HG03469 (cell line): Measurements from ENCODE around the gene LSAMP.

Source experiments
- ATAC-seq: cut with Tn5 transposase; IDR thresholded peaks from one replicate; pipeline ENCODE4 v1.9.1; 2021; ENCODE audit warnings: mild to moderate bottlenecking, moderate library complexity, moderate number of reproducible peaks; ENCODE audit not compliant: unreplicated experiment

Gene LSAMP

DNA sequence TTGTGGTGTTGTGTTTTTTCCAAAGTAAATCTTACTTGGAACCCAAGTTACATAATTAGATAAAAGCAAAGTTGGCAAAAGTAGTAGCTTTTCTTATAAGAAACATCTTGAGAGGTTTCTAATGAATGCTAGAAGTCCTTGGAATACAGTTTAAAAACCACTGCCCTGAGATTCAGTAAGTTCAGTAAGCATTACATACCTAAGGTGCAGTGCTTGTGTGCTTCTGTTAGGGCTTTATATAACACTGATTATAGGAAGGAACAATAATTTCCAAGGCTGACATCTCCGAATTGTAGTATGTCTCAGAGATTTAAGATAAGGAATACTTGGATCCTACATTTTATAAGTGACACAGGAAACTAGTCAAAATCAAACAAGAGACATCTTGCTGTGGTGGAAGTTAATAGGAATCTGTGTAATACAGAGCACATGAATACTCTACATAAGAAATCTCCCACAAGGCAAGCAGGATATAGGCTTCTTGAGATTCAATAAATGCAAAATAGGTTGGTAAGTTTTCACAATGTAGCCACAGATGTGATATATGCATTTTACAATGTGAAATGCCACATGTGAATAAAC, 268.2 kb downstream of the LSAMP start:
- no peak for ATAC-seq

GRCh38 chr3:116166121-116166520, 279.2 kb downstream of the LSAMP start:
- no peak for ATAC-seq

- ATAC-seq: no peak
Measured at GRCh38 chr3:116165641-116166040, 279.6 kb downstream of the LSAMP start.

DNA sequence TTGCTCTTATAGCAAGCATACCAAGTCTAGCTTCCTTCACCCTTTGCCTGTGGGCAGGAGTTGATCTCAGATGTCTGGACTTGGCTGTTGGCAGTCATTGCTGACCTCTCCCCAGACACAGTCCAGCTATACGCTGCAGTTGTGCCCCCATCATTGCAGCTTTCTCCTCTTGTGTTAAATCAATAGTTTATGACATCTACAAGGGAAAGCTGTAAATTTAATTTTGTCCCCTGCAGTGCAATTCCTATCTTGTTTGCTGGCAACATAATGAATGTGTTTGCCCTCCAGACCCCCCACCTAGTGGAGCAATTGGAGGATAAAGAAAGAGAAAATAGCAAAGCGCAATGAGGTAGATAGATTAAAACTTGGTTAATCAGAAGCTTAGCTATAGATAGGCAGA, 280.2 kb downstream of the LSAMP start:
- ATAC-seq: no peak

- ATAC-seq: no peak
Measured at GRCh38 chr3:116164039-116164438, 281.2 kb downstream of the LSAMP start.

GRCh38 chr3:116161575-116162525, 283.4 kb downstream of the LSAMP start:
- no peak for ATAC-seq

DNA sequence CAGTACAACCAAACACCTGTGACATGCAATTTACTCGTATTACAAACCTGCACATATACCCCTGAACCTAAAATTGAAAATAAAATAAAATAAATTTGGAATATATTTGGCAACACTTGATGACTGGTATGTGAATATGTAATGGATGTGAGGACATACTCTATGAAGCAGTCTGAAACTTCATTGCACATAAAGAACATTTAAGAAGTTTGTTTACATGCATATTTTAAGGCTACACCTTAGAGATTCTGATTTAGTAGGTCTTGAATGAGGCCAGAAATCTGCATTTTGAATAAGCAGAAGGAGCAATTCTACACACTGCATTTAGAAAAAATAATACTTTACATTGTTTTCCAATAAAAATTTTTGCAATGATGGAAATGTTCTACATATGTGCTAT, 284.7 kb downstream of the LSAMP start:
- no peak for ATAC-seq

DNA sequence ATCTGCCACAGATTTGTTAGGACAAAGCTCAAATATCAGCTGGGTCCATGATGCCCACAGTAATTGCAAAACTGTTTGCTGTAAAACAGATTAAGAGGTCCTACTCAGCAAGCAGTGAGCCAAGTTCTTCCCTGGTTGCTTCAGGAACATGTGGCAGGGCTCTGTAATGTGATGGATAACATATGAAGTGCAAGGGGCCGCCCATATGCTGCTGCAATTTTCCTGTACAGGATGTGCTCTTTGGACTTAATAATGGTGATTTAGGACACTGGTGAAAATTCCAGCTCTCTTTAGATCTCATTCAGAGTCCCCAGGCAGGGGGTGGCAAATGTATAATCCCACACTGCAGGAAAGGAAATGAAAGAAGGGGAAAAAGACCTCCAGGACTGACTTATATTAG, 289.4 kb downstream of the LSAMP start:
- ATAC-seq: no peak

DNA sequence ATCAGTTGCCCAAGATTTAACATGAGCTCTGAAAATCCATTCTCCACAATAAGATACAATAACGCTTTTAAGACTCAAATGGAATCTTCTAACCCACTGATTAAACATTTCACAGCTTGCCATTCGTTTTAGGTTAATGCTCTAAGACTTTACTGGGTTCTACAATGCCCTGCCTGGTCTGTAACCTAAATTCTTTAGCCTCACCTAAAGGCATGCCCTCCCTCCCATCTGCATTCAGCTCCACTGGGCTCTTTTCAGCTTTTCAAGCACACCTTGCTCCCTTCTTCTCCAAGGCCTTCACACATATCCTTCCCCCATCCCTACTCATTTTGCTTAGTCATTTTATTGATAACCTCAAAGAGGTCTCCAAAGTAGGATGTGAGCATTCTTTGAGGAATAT, 290.9 kb downstream of the LSAMP start:
- ATAC-seq: no peak

DNA sequence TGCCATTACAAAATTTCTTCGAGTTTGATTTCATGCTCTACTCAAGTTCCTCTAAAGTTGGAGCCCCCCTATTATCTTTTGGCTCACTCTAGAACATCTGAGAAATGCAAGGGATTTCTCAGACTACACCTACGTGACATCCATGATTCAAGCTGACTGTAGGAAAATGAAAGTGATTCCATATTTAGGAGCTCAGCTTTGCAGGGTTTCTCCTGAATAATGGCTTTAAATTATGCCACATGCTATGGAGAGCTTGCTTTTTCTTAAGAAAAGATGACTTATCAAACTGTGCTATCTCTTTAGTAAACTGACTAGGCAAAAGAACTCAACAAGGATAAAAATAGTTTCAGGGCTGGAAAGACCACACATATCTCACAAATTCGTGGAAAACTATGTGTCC, 292.1 kb downstream of the LSAMP start:
- no peak for ATAC-seq

DNA sequence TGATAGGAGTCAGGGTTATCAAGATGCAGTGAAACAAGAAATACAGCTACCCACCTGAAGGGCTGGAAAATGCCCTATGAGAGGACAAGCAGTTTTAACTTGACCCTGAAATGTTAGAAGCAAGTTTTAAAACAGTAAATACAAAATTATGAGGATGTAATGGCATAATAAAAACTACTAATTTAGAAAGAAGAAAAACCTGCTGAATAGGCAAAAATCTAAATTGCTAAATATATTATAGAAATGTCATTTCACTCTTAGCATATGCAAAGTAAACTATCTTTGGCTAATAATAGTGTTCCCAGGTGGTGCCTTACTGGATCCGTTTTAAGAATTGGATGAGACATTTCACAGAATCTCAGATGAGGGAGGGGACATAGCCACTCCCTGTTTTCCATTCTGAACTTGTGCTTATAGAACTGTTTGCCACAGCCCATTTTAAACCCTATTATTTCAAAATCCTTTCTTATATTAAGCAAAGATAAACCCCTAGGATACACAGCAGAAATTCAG, 294.6 kb downstream of the LSAMP start:
- ATAC-seq: no peak

DNA sequence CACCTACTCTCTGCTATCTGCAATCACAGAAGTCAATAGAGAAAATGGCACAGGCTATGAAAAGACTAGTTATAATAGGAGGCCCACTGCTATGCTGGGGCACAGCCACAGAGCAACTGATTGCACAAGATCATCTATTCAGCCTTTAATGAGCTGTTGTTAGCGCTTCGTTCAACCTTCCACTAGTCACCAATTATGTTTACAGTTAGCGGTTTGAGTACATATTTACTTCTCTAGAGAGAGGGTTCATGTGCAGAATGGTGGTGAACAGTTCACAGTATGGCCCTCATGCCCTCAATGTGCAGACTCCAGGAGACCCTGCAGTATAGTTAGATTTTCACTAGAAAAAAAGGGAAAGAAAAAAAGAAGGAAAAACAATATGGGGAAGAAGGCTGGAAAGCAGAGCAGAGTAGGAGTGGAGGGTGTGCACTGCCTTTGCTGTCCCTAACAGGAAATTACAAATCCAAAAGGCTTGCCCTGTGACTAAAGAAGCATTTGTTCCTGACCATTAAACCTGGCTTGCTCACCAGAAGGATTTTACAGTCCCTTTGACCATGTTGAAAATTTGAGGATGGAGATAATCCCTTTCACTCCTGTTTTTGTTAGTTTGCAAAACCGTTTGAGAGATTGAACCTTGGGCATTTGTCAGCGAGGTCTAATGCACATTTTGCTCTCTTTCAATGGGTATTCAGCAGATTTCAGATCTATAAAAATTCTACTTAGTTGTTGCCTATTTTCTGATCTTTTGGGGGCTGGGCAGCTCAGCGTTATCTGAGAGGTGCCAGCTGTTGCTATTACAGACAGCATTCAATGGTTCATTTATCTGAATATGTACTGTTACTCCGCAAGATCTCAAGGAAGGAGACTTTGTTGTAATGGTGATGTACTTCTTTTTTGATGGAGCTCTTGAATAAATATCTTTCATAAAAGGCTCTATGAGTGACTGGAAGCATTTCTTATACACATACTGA, 296.1 kb downstream of the LSAMP start:
- no peak for ATAC-seq

DNA sequence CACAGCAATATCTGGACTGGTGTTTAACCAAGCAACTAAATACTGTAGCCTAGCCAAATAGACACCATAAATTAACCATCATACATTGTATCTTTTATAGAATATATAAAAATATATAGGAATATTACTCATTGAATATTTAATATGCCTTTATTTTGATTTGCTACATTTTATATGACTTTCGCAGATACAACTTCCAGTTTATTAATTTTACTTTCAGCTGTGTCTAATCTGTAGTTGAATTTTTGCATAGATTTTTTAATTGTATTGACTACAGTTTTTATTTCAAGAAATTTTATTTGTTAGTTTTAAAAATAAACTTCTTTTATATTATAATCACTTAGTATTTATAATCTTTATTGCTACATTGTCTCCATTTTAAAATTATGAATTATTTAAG, 299.7 kb downstream of the LSAMP start:
- no peak for ATAC-seq

- ATAC-seq: no peak
Measured at GRCh38 chr3:116141724-116142123, 303.6 kb downstream of the LSAMP start.

DNA sequence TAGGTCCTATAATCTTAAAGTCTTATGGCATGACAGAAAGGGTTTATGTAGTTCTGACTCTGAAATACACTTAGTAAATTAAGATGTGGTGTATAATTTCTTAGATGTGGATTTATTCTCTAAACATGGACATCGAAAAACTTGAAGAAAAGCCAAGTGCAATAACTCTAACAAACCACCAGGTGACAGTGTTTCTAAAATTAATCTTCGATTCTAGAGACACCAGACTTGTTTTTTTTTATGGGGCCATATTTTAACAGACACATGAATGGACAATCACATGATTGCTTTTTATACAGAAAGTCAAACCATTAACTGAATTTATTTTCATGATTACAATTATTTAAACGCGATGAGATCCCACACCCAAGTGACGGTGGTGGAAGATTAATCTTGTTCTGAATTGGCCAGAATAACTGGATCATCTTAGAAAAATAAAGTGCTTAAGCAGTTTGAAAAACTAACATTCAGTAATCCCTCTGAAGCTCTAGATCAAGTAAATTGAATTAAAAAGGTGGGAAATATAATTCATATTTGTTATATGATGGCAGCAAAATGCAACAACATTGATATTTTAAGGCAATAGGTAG, 305.1 kb downstream of the LSAMP start:
- ATAC-seq: no peak

GRCh38 chr3:116139641-116140040, 305.6 kb downstream of the LSAMP start:
- ATAC-seq: no peak

DNA sequence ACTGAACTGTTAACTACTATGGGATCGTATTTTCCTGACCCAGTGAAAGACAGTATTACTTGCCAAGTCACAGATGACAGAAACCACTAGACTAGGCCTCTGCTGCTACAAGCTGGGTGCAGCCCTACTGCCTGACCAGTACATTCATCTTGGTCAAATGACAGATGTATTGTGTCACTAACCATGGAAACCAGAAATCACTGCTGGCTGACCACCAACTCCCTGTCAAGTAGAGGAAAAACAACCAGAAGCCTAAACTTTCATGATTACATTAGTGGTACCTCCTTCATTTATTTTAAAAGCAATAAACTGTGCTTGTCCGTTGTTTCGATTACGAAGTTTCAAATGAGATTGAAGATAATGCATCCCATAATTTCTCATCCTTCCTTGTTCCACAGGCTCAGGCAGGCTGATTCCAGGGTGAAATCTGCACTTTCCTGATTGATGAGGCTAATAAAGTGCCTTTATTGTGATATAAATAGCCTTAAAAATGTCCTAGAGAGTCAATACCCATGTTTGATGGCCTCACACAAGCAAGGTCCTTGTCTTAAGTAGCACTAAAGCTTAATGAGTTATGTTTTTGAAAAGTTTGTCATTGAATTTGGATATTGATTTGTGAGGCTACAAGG, 309.7 kb downstream of the LSAMP start:
- ATAC-seq: no peak

DNA sequence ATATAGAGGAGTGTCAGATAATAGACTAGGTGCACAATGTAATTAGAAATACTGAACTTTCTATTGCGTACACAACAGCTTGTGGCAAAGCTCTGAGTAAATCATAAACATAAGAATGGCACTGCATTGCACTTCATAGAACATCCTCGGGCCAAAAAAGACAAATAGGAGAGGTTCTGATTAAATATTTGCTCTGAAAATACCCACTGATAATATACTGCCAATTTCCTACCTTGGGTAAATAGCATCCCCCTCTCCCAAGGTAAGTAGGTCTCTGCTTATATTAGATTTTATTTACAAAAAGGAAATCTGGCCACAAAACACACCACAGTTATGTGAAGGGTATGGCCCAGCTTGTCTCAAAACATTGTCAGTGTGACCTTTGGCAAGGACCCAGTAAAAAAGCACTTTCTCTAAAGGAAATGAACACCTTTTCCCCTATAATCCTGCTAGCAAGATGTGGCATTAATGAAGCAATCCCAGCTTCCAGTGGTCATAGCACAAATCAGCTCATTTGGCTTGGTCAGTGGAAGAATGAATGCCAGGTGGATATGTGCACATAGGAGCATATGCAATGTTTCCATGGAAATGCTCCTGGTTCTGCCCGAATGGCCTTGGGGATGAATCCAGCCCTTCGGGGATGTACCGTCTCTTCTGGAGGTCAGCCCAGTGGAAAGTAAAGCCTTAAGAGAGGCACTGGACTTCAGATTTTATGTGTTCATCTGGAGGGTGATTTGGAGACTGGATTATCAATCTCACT, 315.9 kb downstream of the LSAMP start:
- no peak for ATAC-seq

DNA sequence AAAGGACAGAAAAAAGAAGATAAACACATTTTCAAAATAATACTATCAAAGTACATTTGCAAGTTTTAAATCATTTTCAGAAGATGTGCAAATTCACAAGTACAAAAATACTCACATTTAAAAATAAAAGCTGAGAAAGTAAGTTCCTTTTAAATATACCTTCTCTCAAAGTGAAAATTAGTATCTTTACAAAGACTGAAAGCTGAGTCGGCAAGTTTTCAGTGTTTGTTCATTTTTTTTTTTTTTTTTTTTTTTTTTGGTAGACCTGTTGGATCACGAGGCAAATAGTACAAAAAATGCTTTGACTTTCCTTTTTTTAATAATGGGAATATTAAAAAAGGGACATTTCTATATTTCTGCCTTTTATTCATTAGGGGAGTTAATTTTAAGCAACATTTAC, 317.8 kb downstream of the LSAMP start:
- ATAC-seq: no peak
